Kidney epithelial cell (primary cell): ENCODE results near the gene HCAR3. TPM values are rescaled to one million over a fixed set of nuclear protein-coding genes. Genes with fewer than 3 reads are reported as not detected.
A peak's percentile ranks its signal among the peaks of the same experiment; 100 is the strongest.

Source experiments
- DNase-seq: peaks from one replicate; pipeline ENCODE4 v3.0.0-alpha.2; 2010; ENCODE audit warnings: low read depth
- H3K27me3 ChIP-seq: 2 replicates; pipeline ENCODE4 v1.6.0; 2011; ENCODE audit warnings: low read length; ENCODE audit not compliant: control insufficient read depth, insufficient read depth
- H3K36me3 ChIP-seq: 2 replicates; pipeline ENCODE4 v1.5.1; 2011; ENCODE audit warnings: low read length; ENCODE audit not compliant: control insufficient read depth, insufficient read depth
- H3K4me3 ChIP-seq: 2 replicates; pipeline ENCODE4 v1.5.1; 2011; ENCODE audit warnings: low read depth, mild to moderate bottlenecking, control low read depth, low read length
- CTCF ChIP-seq: IDR thresholded peaks from 2 replicates; pipeline ENCODE4 v1.5.1; 2011; ENCODE audit warnings: mild to moderate bottlenecking, moderate library complexity, low read length, control low read depth, inconsistent platforms; ENCODE audit not compliant: insufficient read depth, poor library complexity, severe bottlenecking
- total RNA-seq: library from RNA; depleted of rRNA; stranded (reverse); fragments of >200 nt; gene quantifications from 2 replicates; pipeline ENCODE4 v1.2.3, GENCODE V29; 2015

The HCAR3 gene
- total RNA-seq, 1 donor from 2014 or later, result not detected

- no peak for DNase-seq
- Histone ChIP-seq H3K4me3 (no peak overlapping the region), H3K36me3 (no peaks in the 10 kb centered on the region), H3K27me3 (no peaks in the 10 kb centered on the region)
- TF ChIP-seq CTCF, result no peak
These were observed 16.0 kb upstream of the HCAR3 start for GRCh38 chr12:122732611-122733010.

- DNase-seq, result no peak
- Histone ChIP-seq H3K4me3 (no peak overlapping the region), H3K36me3 (no peaks in the 10 kb centered on the region), H3K27me3 (no peaks in the 10 kb centered on the region)
- TF ChIP-seq CTCF, result no peak
These were observed 15.6 kb upstream of the HCAR3 start for GRCh38 chr12:122732170-122732569.

- DNase-seq, result no peak
These were observed 13.8 kb upstream of the HCAR3 start, which contains the start of gene HCAR1 for GRCh38 chr12:122730215-122731014. TSS of gene HCAR1 (minus strand) at chr12:122730844. CDS start at chr12:122730339, 505 bp downstream.

GRCh38 chr12:122729583-122730214 is 13.1 kb upstream of the HCAR3 start:
- H3K36me3 ChIP-seq, result no peaks in the 10 kb centered on the region
- no peak overlapping the region for H3K4me3 ChIP-seq
- TF ChIP-seq CTCF, result no peak
- no peak for DNase-seq
- H3K27me3 ChIP-seq, result no peaks in the 10 kb centered on the region

More at GRCh38 chr12:122730215-122731014, 13.8 kb upstream of the HCAR3 start, which contains the start of gene HCAR1:
- TF ChIP-seq CTCF, result no peak
- Histone ChIP-seq H3K4me3 (peak within 1 kb of the TSS; percentile 26), H3K36me3 (no peaks in the 10 kb centered on the region), H3K27me3 (no peaks in the 10 kb centered on the region)

- Histone ChIP-seq H3K4me3 (no peak overlapping the region), H3K36me3 (no peaks in the 10 kb centered on the region), H3K27me3 (no peaks in the 10 kb centered on the region)
- DNase-seq, result peak; percentile 62
- no peak for TF ChIP-seq CTCF
These were observed 9.5 kb upstream of the HCAR3 start for GRCh38 chr12:122726080-122726558.
